H1 (cell line): ENCODE data around the gene LSM4. TPM values are rescaled to one million over a fixed set of nuclear protein-coding genes. Genes with fewer than 3 reads are reported as not detected.

Experiments used
- CTCF ChIA-PET: fragments of 300-600 bp; sonication (Branson Sonifier 250); formaldehyde crosslinking; loops from one replicate; lab custom pipeline; 2021; ENCODE audit not compliant: partially characterized antibody; lab: Charles Lee
- POLR2A ChIA-PET: fragments of 300-600 bp; sonication (Branson Sonifier 250); formaldehyde crosslinking; loops from one replicate; lab custom pipeline; 2021; ENCODE audit warnings: inconsistent platforms; ENCODE audit not compliant: partially characterized antibody; lab: Charles Lee
- DNase-seq, 2 experiments: peaks; one replicate each; pipeline versions ENCODE4 v3.0.0 to v3.0.0-alpha.2; 2010 to 2022; ENCODE audit warnings: low spot score in 2 of 2, low read depth in 1 of 2, mixed read lengths in 1 of 2
- FAIRE-seq: peaks from 2 replicates; lab custom pipeline; 2011; peaks lifted over from hg19 to GRCh38; lab: Jason Lieb, UNC
- H2AFZ ChIP-seq: 2 replicates; pipeline ENCODE4 v1.8.1; 2012; ENCODE audit warnings: low read length, inconsistent platforms
- H2AK5ac ChIP-seq: 2 replicates; pipeline ENCODE4 v1.6.1; 2013; ENCODE audit warnings: low read depth, low read length
- H2BK120ac ChIP-seq: replicated peaks from 2 replicates; pipeline ENCODE3; 2013; ENCODE audit warnings: low read depth, low read length, inconsistent platforms
- H2BK12ac ChIP-seq: 2 replicates; pipeline ENCODE4 v1.6.1; 2013; ENCODE audit warnings: low read depth, low read length
- H2BK15ac ChIP-seq: 2 replicates; pipeline ENCODE4 v1.6.1; 2013; ENCODE audit warnings: low read length
- H2BK20ac ChIP-seq: 2 replicates; pipeline ENCODE4 v1.6.1; 2013; ENCODE audit warnings: low read length
- H2BK5ac ChIP-seq: 2 replicates; pipeline ENCODE4 v1.6.1; 2013; ENCODE audit warnings: low read depth, low read length
- H3K14ac ChIP-seq: 2 replicates; pipeline ENCODE4 v1.6.1; 2013; ENCODE audit warnings: inconsistent platforms; ENCODE audit not compliant: insufficient read length
- H3K18ac ChIP-seq: 2 replicates; pipeline ENCODE4 v1.6.1; 2013; ENCODE audit warnings: low read length; ENCODE audit errors: extremely low read depth
- H3K23ac ChIP-seq: 2 replicates; pipeline ENCODE4 v1.6.1; 2013; ENCODE audit warnings: inconsistent platforms; ENCODE audit not compliant: insufficient read length
- H3K23me2 ChIP-seq: 2 replicates; pipeline ENCODE4 v1.6.1; 2013; ENCODE audit warnings: low read depth, low read length
- H3K27ac ChIP-seq: 2 replicates; pipeline ENCODE4 v1.6.1; 2011; ENCODE audit warnings: low read depth, low read length, inconsistent platforms
- H3K27me3 ChIP-seq, 4 experiments: replicated peaks in 1 of 4; 1 replicate in 1 of 4; 2 replicates in 3 of 4; pipeline versions ENCODE4 v1.6.1 to v1.8.1; 2011 to 2013; ENCODE audit warnings: low read length in 3 of 4, mild to moderate bottlenecking in 3 of 4, inconsistent platforms in 2 of 4, mixed read lengths in 2 of 4, moderate library complexity in 1 of 4; ENCODE audit not compliant: control insufficient read depth in 3 of 4, insufficient read depth in 3 of 4; ENCODE audit errors: extremely low read depth in 1 of 4
- H3K36me3 ChIP-seq, 4 experiments: 2 replicates each; pipeline versions ENCODE4 v1.6.1 to v1.8.1; 2011 to 2013; ENCODE audit warnings: mild to moderate bottlenecking in 4 of 4, low read length in 3 of 4, moderate library complexity in 2 of 4, control low read depth in 1 of 4, inconsistent platforms in 1 of 4; ENCODE audit not compliant: insufficient read depth in 4 of 4, control insufficient read depth in 2 of 4
- H3K4ac ChIP-seq: replicated peaks from 2 replicates; pipeline ENCODE3; 2013; ENCODE audit warnings: low read length, low read depth, mixed read lengths, inconsistent platforms; ENCODE audit not compliant: insufficient read length
- H3K4me1 ChIP-seq, 4 experiments: replicated peaks in 1 of 4; 1 replicate in 1 of 4; 2 replicates in 3 of 4; pipeline versions ENCODE4 v1.6.1 to v1.8.1; 2011 to 2013; ENCODE audit warnings: low read length in 3 of 4, inconsistent platforms in 2 of 4, mixed read lengths in 1 of 4; ENCODE audit not compliant: insufficient read depth in 4 of 4, control insufficient read depth in 3 of 4
- H3K4me2 ChIP-seq, 2 experiments: 2 replicates each; pipeline versions ENCODE4 v1.6.1 to v1.8.1; 2011 to 2013; ENCODE audit warnings: low read depth in 2 of 2, low read length in 2 of 2, control low read depth in 1 of 2, inconsistent platforms in 1 of 2, mild to moderate bottlenecking in 1 of 2; ENCODE audit not compliant: insufficient read depth in 1 of 2
- H3K4me3 ChIP-seq, 4 experiments: fragments of 200-600, 300-600 bp in 1 of 4; sonication (generic), shearing (Covaris generic), sonication (Bioruptor Twin) in 1 of 4; 2 replicates each; pipeline versions ENCODE4 v1.5.1 to v1.8.1; 2011 to 2016; ENCODE audit warnings: low read length in 4 of 4, low read depth in 3 of 4, control low read depth in 2 of 4, inconsistent platforms in 2 of 4, mild to moderate bottlenecking in 2 of 4, mixed read lengths in 1 of 4, moderate library complexity in 1 of 4; ENCODE audit not compliant: insufficient read depth in 2 of 4; ENCODE audit errors: extremely low read depth in 1 of 4
- H3K56ac ChIP-seq: replicated peaks from 2 replicates; pipeline ENCODE3; 2013; ENCODE audit warnings: low read depth, mild to moderate bottlenecking, mixed read lengths, low read length, inconsistent platforms; ENCODE audit not compliant: insufficient read length
- H3K79me1 ChIP-seq: 2 replicates; pipeline ENCODE4 v1.6.1; 2013; ENCODE audit warnings: low read depth, low read length, control low read depth
- H3K79me2 ChIP-seq, 2 experiments: 2 replicates each; pipeline versions ENCODE4 v1.6.1 to v1.8.1; 2012 to 2013; ENCODE audit warnings: low read length in 2 of 2, mild to moderate bottlenecking in 2 of 2, inconsistent platforms in 1 of 2; ENCODE audit not compliant: insufficient read depth in 2 of 2, control insufficient read depth in 1 of 2
- H3K9ac ChIP-seq, 4 experiments: replicated peaks in 1 of 4; 1 replicate in 1 of 4; 2 replicates in 3 of 4; pipeline versions ENCODE4 v1.6.1 to v1.8.1; 2011 to 2013; ENCODE audit warnings: low read depth in 3 of 4, low read length in 3 of 4, control low read depth in 2 of 4, mild to moderate bottlenecking in 2 of 4, moderate library complexity in 2 of 4, inconsistent platforms in 1 of 4; ENCODE audit errors: extremely low read depth in 1 of 4
- H3K9me3 ChIP-seq, 2 experiments: 2 replicates each; pipeline versions ENCODE4 v1.6.1 to v1.8.1; 2012 to 2013; ENCODE audit warnings: mild to moderate bottlenecking in 2 of 2, moderate library complexity in 2 of 2, control low read depth in 1 of 2, inconsistent platforms in 1 of 2, low read depth in 1 of 2, low read length in 1 of 2, mixed read lengths in 1 of 2; ENCODE audit not compliant: insufficient read depth in 2 of 2
- H4K20me1 ChIP-seq, 2 experiments: replicated peaks in 1 of 2; 2 replicates each; pipeline versions ENCODE3 to v1.8.1; 2011 to 2013; ENCODE audit warnings: inconsistent platforms in 2 of 2, low read length in 2 of 2, mild to moderate bottlenecking in 1 of 2; ENCODE audit not compliant: insufficient read depth in 2 of 2, control insufficient read depth in 1 of 2
- H4K5ac ChIP-seq: 2 replicates; pipeline ENCODE4 v1.6.1; 2013; ENCODE audit warnings: low read length, low read depth, mixed read lengths, inconsistent platforms; ENCODE audit not compliant: insufficient read length
- H4K8ac ChIP-seq: 2 replicates; pipeline ENCODE4 v1.8.0; 2013; ENCODE audit warnings: mild to moderate bottlenecking, moderate library complexity, low read length, inconsistent platforms; ENCODE audit not compliant: insufficient read depth; ENCODE audit errors: extremely low read depth
- H4K91ac ChIP-seq: replicated peaks from 2 replicates; pipeline ENCODE3; 2013; ENCODE audit warnings: low read length, mixed read lengths, inconsistent platforms; ENCODE audit not compliant: insufficient read length
- BCL11A ChIP-seq, 2 experiments: IDR thresholded peaks; one replicate each; pipeline ENCODE4 v1.6.1; 2011; ENCODE audit warnings: low read depth in 2 of 2, low read length in 2 of 2, mild to moderate bottlenecking in 2 of 2
- GABPA ChIP-seq: IDR thresholded peaks from 2 replicates; pipeline ENCODE4 v1.6.1; 2011; ENCODE audit warnings: mild to moderate bottlenecking, low read length, moderate library complexity, borderline replicate concordance; ENCODE audit not compliant: insufficient read depth
- GTF2F1 ChIP-seq: IDR thresholded peaks from 2 replicates; pipeline ENCODE4 v1.6.1; 2012; ENCODE audit warnings: low read depth, low read length, improper control_type of control experiment, borderline replicate concordance
- KDM1A ChIP-seq: fragments of 200-600, 300-600 bp; sonication (generic); IDR thresholded peaks from 2 replicates; pipeline ENCODE4 v1.7.1; 2016; ENCODE audit warnings: mild to moderate bottlenecking, low read length, borderline replicate concordance
- NANOG ChIP-seq: IDR thresholded peaks from 2 replicates; pipeline ENCODE4 v1.6.1; 2011; ENCODE audit warnings: low read length, low read depth, mild to moderate bottlenecking, inconsistent platforms; ENCODE audit not compliant: insufficient read depth, poor library complexity, severe bottlenecking
- NRF1 ChIP-seq: IDR thresholded peaks from 2 replicates; pipeline ENCODE4 v1.6.1; 2011; ENCODE audit warnings: mild to moderate bottlenecking, low read depth, low read length, improper control_type of control experiment
- PHF8 ChIP-seq: fragments of 200-600 bp; sonication (generic); conservative IDR thresholded peaks from 2 replicates; pipeline ENCODE4 v1.7.1; 2012; ENCODE audit warnings: low read depth, mild to moderate bottlenecking, inconsistent platforms, low read length, moderate library complexity
- RFX5 ChIP-seq: IDR thresholded peaks from 2 replicates; pipeline ENCODE4 v1.6.1; 2011; ENCODE audit warnings: low read depth, low read length, improper control_type of control experiment, borderline replicate concordance
- SIRT6 ChIP-seq: IDR thresholded peaks from one replicate; pipeline ENCODE4 v1.7.1; 2012; ENCODE audit warnings: low read length, inconsistent platforms
- SP1 ChIP-seq: IDR thresholded peaks from 2 replicates; pipeline ENCODE4 v1.6.1; 2011; ENCODE audit warnings: low read depth, low read length
- TAF1 ChIP-seq: IDR thresholded peaks from 2 replicates; pipeline ENCODE4 v1.6.1; 2011; ENCODE audit warnings: mild to moderate bottlenecking, low read depth, low read length
- TBP ChIP-seq: IDR thresholded peaks from 2 replicates; pipeline ENCODE4 v1.6.1; 2011; ENCODE audit warnings: low read depth, low read length, improper control_type of control experiment
- TEAD4 ChIP-seq: IDR thresholded peaks from 2 replicates; pipeline ENCODE4 v1.6.1; 2012; ENCODE audit warnings: low read depth, low read length, inconsistent platforms, mixed read lengths
- WGBS, 2 experiments: shearing (Covaris generic) in 1 of 2; methylation state at CpG; one replicate each; pipeline versions ENCODE4 v1.1.6 to v1.1.7; 2013 to 2015; ENCODE audit warnings: low lambda C conversion rate in 2 of 2, mixed read lengths in 2 of 2, inconsistent platforms in 1 of 2, low coverage in 1 of 2, missing lambda C conversion rate in 1 of 2; ENCODE audit not compliant: insufficient replicate concordance in 2 of 2, insufficient coverage in 1 of 2, insufficient read length in 1 of 2; ENCODE audit errors: extremely low coverage in 1 of 2, missing lambda C conversion rate in 1 of 2; 5-methylcytosine and 5-hydroxymethylcytosine counted together
- polyA plus RNA-seq, 7 experiments: library from polyadenylated mRNA; depleted of rRNA in 3 of 7; stranded (reverse) in 5 of 7; unstranded in 2 of 7; fragments of >200 nt in 5 of 7; fragments of 200-250 nt in 2 of 7; gene quantifications; 1 replicate in 5 of 7; 2 replicates in 1 of 7; 4 replicates in 1 of 7; pipeline versions ENCODE4 v1.2.1 to v1.2.3, GENCODE V29; 2011 to 2013; ENCODE audit warnings: missing spikeins in 2 of 7, mixed read lengths in 2 of 7
- total RNA-seq: library from RNA; stranded (reverse); fragmentation: NEBNext Ultra II Directional; extraction: Animal tissue kit (Norgen Biotek cat#: 25700); gene quantifications from 2 replicates; pipeline ENCODE4 v1.2.1, GENCODE V29; 2021

The LSM4 gene
- total and polyA plus RNA-seq, 2 of the 8 experiments (the other 6 are each of a cell fraction or from before 2014, with no cell fraction given), result 302 to 319 TPM

- Histone ChIP-seq H2AFZ (no peak overlapping the region), H3K27ac (no peak overlapping the region), H4K8ac (no peak overlapping the region), H2BK20ac (no peak overlapping the region), H2AK5ac (no peak overlapping the region), H2BK120ac (no peak overlapping the region), H3K36me3 (no peaks in the 10 kb centered on the region), H2BK15ac (peak overlapping the region; percentile 53; the same call in 1 of the 2 replicates), H3K79me1 (no peaks in the 10 kb centered on the region), H3K9me3 (no peaks in the 10 kb centered on the region), H4K5ac (no peak overlapping the region), H3K14ac (no peak overlapping the region), H3K4me1 (peaks cover 3 to 13% (median 9%) of the 10 kb centered on the region in 4 experiments; a peak in 6 of 7 replicates), H4K20me1 (no peaks in the 10 kb centered on the region), H4K91ac (no peak overlapping the region), H2BK5ac (no peak overlapping the region), H2BK12ac (no peak overlapping the region), H3K23me2 (no peaks in the 10 kb centered on the region), H3K9ac (no peak overlapping the region), H3K18ac (no peak overlapping the region), H3K23ac (no peak overlapping the region), H3K4me3 (no peak overlapping the region), H3K4me2 (no peak overlapping the region), H3K79me2 (peaks cover 2 to 9% of the 10 kb centered on the region in 2 experiments; a peak in 2 of 4 replicates), H3K27me3 (no peaks in the 10 kb centered on the region), H3K4ac (no peak overlapping the region), H3K56ac (no peak overlapping the region)
- DNase-seq (no peak), FAIRE-seq (no peak)
- ChIA-PET CTCF (interaction anchor here (0.6 to 7.7 kb wide), 12 partner anchors 12 to 232 kb away, joined by 3 to 179 read pairs (median 9); partner anchors contain the start of genes IQCN, JUND and PGPEP1), POLR2A (interaction anchor here (0.6 to 20.2 kb wide), 5 partner anchors 11 to 71 kb away, joined by 3 to 224 read pairs (median 4); partner anchors contain the start of genes IQCN and JUND)
- 93% methylated on average over 5 of the region's 5 CpGs; no CpG with 5 or more reads in 1 of the 2 experiments for WGBS, 2 experiments
- TF ChIP-seq TAF1 (no peak), SP1 (no peak), GTF2F1 (no peak), RFX5 (no peak), NANOG (no peak), SIRT6 (no peak), GABPA (no peak), NRF1 (no peak), BCL11A (IDR thresholded peaks at IDR 0.05; ENCODE audit: low read depth in 2 of 2, low read length in 2 of 2) (no peak), TBP (no peak), TEAD4 (no peak), PHF8 (no peak), KDM1A (no peak)
Measured at GRCh38 chr19:18326772-18327171, 3.9 kb upstream of the LSM4 start.
